ENCODE results near the gene ERN1. TPM values are rescaled to one million over a fixed set of nuclear protein-coding genes. Genes with fewer than 3 reads are reported as not detected.

The ERN1 gene
- total RNA-seq, 1 donor from 2014 or later, result 12.1 TPM

DNA sequence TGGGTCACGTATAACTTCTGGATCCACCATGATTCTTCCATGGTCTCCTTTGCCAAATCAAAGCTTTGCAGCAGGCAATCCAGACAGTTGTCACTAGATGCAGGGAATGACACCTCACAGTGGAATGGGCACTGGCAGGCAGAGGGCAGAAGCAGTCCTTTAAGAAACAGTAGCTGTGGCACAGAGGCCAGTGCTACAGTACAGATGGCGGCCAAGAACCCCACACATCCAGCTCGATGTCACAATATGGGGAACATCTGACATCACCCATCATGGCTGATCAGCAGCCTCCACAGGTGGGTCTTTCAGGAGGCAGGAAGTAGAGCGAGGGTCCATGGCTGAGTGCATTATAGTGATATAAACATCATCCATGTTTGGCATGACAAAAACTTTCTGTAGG, 18.8 kb upstream of the ERN1 start:
- DNase-seq (ENCODE audit: extremely low spot score, unreplicated experiment), result no peak
- H3K27ac Mint-ChIP-seq, result peak overlapping the region; percentile 70
- peaks cover 22% of the 10 kb centered on the region for H3K4me1 Mint-ChIP-seq (ENCODE audit: unreplicated experiment)
- no peak for TF ChIP-seq CTCF (conservative IDR thresholded peaks at IDR 0.05)
- peak overlapping the region; percentile 44 for H3K4me3 Mint-ChIP-seq
- H3K27me3 Mint-ChIP-seq, result no peaks in the 10 kb centered on the region
- peaks cover 22% of the 10 kb centered on the region for H3K36me3 Mint-ChIP-seq
- H3K9me3 Mint-ChIP-seq, result no peaks in the 10 kb centered on the region

GRCh38 chr17:64148017-64148631, 18.2 kb upstream of the ERN1 start:
- DNase-seq (ENCODE audit: extremely low spot score, unreplicated experiment), result no peak
- no peaks in the 10 kb centered on the region for H3K27me3 Mint-ChIP-seq
- H3K27ac Mint-ChIP-seq, result peak overlapping the region; percentile 70
- H3K36me3 Mint-ChIP-seq, result peaks cover 22% of the 10 kb centered on the region
- TF ChIP-seq CTCF (conservative IDR thresholded peaks at IDR 0.05), result no peak
- H3K4me3 Mint-ChIP-seq, result peak overlapping the region; percentile 44
- H3K4me1 Mint-ChIP-seq (ENCODE audit: unreplicated experiment), result peaks cover 22% of the 10 kb centered on the region
- H3K9me3 Mint-ChIP-seq, result no peaks in the 10 kb centered on the region

DNA sequence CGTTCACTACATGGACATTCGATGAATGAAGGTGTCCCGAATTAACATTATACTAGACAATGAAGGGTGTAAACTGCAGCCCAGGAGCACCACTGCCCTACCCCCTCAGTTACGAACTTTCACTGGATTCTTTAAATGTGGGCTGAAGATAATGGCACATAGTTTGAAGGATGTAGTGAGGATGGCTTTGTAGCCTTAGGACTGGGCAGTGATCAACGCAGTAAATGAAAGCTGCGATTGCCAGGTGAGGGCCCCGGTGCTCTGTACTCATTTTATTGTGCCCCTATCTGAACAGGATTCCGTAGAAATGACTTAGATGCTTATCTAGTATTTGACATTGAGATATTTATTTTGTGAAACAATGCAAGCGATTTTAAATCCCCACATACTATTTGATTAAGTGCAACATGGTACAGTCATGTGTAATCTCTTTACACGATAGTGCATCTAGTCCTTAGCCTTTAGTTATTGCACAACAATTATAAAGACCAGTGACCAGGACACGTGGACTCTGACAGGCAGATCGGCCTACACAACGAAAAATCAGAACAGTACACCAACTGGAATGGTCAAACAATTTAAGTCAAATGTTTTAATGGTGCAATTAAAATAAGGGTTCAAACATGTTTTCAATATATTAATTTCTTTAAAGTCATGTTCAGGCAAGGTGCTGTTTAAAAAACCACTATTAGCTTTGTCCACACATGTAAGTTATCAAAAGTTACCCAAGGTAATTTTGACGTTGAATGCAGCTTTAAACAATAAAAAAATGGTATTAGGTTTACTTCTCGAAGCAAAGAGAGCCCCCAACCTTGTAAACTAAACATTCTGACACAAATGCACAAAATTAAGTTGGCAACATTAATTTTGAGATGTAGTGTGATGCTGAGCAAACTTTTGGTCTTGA, 17.4 kb upstream of the ERN1 start:
- no peak for TF ChIP-seq CTCF (conservative IDR thresholded peaks at IDR 0.05)
- no peak for DNase-seq (ENCODE audit: extremely low spot score, unreplicated experiment)
- H3K4me3 Mint-ChIP-seq, result peak overlapping the region; percentile 44
- peaks cover 22% of the 10 kb centered on the region for H3K4me1 Mint-ChIP-seq (ENCODE audit: unreplicated experiment)
- no peaks in the 10 kb centered on the region for H3K9me3 Mint-ChIP-seq
- no peaks in the 10 kb centered on the region for H3K27me3 Mint-ChIP-seq
- no peak overlapping the region for H3K27ac Mint-ChIP-seq
- peaks cover 19% of the 10 kb centered on the region for H3K36me3 Mint-ChIP-seq

- no peaks in the 10 kb centered on the region for H3K9me3 Mint-ChIP-seq
- peaks cover 15% of the 10 kb centered on the region for H3K36me3 Mint-ChIP-seq
- no peak for DNase-seq (ENCODE audit: extremely low spot score, unreplicated experiment)
- no peak overlapping the region for H3K27ac Mint-ChIP-seq
- H3K27me3 Mint-ChIP-seq, result no peaks in the 10 kb centered on the region
- H3K4me3 Mint-ChIP-seq, result no peak overlapping the region
- TF ChIP-seq CTCF (conservative IDR thresholded peaks at IDR 0.05), result no peak
- H3K4me1 Mint-ChIP-seq (ENCODE audit: unreplicated experiment), result peaks cover 22% of the 10 kb centered on the region
These were observed 16.6 kb upstream of the ERN1 start for GRCh38 chr17:64146418-64147109.

DNA sequence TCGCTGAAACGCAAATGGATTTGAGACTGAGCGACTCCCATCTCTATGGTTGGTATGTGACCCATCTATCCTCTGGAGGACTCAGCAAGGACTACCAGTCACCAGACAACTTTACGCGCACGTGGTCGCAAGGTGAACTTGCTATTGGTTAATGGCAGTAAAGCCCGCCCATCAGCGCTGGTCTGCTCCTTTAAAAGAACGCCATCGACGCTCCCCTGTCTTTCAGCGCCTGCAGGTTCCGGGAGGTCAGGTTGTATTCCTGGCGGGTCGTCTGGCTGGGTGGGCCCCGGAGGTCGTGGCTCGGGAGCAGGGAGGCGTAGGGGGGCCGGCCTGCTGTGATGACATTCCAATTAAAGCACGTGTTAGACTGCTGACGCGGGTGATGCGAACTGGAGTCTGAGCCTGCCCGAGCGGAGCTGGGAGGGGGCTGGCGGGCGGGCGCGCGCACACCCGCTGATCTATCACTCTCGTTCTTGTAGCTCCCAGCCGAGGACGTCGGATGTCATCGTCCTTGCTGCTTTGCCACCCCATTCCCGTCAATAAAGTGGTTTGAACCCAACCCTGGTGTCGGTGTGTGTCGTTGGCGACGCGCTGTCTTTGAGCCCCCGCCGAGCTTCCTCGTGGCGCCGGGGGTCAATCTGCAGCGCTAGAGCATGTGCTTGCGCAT, 15.9 kb upstream of the ERN1 start:
- Mint-ChIP-seq H3K27ac (no peak overlapping the region), H3K4me1 (ENCODE audit: unreplicated experiment) (peaks cover 22% of the 10 kb centered on the region), H3K36me3 (peaks cover 15% of the 10 kb centered on the region), H3K27me3 (no peaks in the 10 kb centered on the region), H3K9me3 (no peaks in the 10 kb centered on the region), H3K4me3 (no peak overlapping the region)
- no peak for TF ChIP-seq CTCF (conservative IDR thresholded peaks at IDR 0.05)
- peak; percentile 91 for DNase-seq (ENCODE audit: extremely low spot score, unreplicated experiment)

Data from type B pancreatic cell (in vitro differentiated cells).